NT2/D1 (cell line): Measurements from ENCODE around the gene DR1.
A peak's percentile ranks its signal among the peaks of the same experiment; 100 is the strongest.

Experiments used
- DNase-seq: peaks from one replicate; pipeline ENCODE4 v3.0.0-alpha.2; 2011; ENCODE audit warnings: low read depth, low spot score
- H3K27me3 ChIP-seq: 2 replicates; pipeline ENCODE4 v1.6.0; 2011; ENCODE audit warnings: mild to moderate bottlenecking; ENCODE audit not compliant: insufficient read length, insufficient read depth
- H3K36me3 ChIP-seq: 2 replicates; pipeline ENCODE4 v1.6.1; 2011; ENCODE audit warnings: mild to moderate bottlenecking, low read length, mixed read lengths; ENCODE audit not compliant: insufficient read depth, insufficient read length
- H3K4me1 ChIP-seq: 2 replicates; pipeline ENCODE4 v1.5.1; 2011; ENCODE audit not compliant: insufficient read depth, insufficient read length
- H3K4me3 ChIP-seq: 2 replicates; pipeline ENCODE4 v1.5.1; 2011; ENCODE audit warnings: low read depth; ENCODE audit not compliant: insufficient read length
- H3K9ac ChIP-seq: 2 replicates; pipeline ENCODE4 v1.6.0; 2011; ENCODE audit warnings: low read depth; ENCODE audit not compliant: insufficient read length
- H3K9me3 ChIP-seq: 2 replicates; pipeline ENCODE4 v1.5.1; 2011; ENCODE audit warnings: mild to moderate bottlenecking, low read length; ENCODE audit not compliant: insufficient read depth
- SUZ12 ChIP-seq: IDR thresholded peaks from 2 replicates; pipeline ENCODE4 v1.6.1; 2011; ENCODE audit not compliant: insufficient read length, insufficient read depth; ENCODE audit errors: extremely low read depth
- YY1 ChIP-seq: IDR thresholded peaks from 2 replicates; pipeline ENCODE4 v1.6.1; 2011; ENCODE audit not compliant: insufficient read length, insufficient read depth
- ZNF274 ChIP-seq: IDR thresholded peaks from 2 replicates; pipeline ENCODE4 v1.6.1; 2011; ENCODE audit warnings: mild to moderate bottlenecking, low read depth, low read length

DR1 gene

DNA sequence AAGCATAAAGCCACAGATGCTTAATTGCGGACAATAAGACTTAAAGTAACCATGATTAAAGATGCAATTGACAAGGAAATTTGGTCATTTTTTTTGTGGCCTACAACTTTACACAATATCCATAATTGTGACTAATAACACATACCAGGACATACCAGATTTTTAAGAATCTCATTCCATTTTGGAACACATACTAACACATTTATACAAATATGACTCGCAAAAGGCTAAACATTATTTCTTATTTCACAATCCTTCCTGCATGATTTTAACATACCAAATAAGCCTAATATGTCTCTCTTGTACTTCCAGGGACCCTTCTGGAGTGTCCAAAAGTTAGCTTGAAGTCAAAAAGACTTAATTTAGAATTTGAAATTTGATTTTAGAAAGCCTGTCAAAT lies 48.8 kb downstream of the DR1 start:
- Histone ChIP-seq H3K27me3 (no peaks in the 10 kb centered on the region), H3K4me1 (no peaks in the 10 kb centered on the region), H3K4me3 (no peak overlapping the region), H3K9me3 (peaks cover 15% of the 10 kb centered on the region), H3K36me3 (no peaks in the 10 kb centered on the region), H3K9ac (no peak overlapping the region)
- no peak for DNase-seq
- TF ChIP-seq YY1 (no peak), ZNF274 (no peak), SUZ12 (no peak)

DNA sequence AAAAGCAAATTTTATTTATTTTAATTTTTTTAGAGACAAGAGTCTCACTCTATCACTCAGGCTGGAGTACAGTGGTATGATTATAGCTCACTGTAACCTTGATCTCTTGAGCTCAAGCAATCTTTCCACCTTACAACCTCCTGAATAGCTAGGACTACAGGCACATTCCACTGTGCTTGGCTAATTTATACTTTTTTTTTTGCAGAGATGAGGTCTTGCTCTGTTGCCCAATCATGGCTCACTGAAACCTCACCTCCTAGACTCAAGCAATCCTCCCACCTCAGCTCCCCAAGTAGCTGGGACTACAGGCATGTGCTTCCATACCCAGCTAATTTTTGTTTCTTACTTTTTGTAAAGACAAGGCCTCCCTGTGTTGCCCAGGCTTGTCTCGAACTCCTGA lies 49.5 kb downstream of the DR1 start:
- TF ChIP-seq ZNF274, result no peak
- TF ChIP-seq YY1, result no peak
- no peak for TF ChIP-seq SUZ12
- no peaks in the 10 kb centered on the region for H3K36me3 ChIP-seq
- DNase-seq, result no peak

DNA sequence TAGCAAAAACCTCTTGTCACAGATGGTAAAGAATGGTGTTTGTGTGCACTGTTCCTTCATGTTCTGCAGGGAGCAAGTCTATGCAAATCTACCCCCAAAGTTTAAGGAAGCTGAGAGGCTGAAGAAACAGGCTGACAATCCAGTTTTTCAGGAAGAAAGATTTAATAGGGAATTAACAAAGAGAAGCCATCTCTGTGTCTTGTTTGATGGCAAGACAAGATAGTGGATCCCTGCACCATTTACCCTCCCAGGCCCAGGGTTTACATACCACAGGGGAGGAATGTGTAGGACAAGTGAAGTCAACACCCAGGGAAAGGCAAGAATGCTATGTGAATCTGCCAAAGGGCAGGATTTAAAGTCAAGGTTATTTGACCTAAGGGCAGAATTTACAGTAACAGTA lies 54.1 kb downstream of the DR1 start:
- Histone ChIP-seq H3K27me3 (no peaks in the 10 kb centered on the region), H3K36me3 (no peaks in the 10 kb centered on the region), H3K4me3 (no peak overlapping the region), H3K4me1 (no peaks in the 10 kb centered on the region), H3K9me3 (peaks cover 15% of the 10 kb centered on the region), H3K9ac (no peak overlapping the region)
- no peak for TF ChIP-seq YY1
- no peak for TF ChIP-seq ZNF274
- TF ChIP-seq SUZ12, result no peak
- DNase-seq, result peak; percentile 42

More for the DNA sequence above, 49.5 kb downstream of the DR1 start:
- Histone ChIP-seq H3K4me1 (no peaks in the 10 kb centered on the region), H3K9ac (no peak overlapping the region), H3K27me3 (no peaks in the 10 kb centered on the region), H3K9me3 (peaks cover 15% of the 10 kb centered on the region), H3K4me3 (no peak overlapping the region)

DNA sequence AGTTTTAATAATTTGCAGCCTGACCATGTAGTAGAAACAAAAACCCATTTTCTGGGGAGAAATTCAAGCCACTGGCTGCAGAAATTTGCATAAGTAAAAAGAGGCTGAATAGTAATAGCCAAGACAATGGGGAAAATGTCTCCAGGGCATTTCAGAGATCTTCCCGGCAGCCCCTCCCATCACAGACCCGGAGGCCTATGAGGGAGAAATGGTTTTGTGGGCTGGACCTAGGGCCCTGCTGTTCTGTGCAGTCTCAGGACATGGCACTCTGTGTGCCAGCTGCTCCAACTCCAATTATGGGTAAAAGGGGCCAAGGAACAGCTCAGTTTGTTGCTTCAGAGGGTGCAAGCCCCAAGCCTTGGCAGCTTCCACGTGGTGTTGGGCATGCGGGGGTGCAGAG lies 62.5 kb downstream of the DR1 start:
- TF ChIP-seq YY1 (no peak), ZNF274 (no peak), SUZ12 (no peak)
- H3K4me3 ChIP-seq, result no peak overlapping the region
- H3K9ac ChIP-seq, result no peak overlapping the region
- peaks cover 64% of the 10 kb centered on the region for H3K9me3 ChIP-seq
- no peaks in the 10 kb centered on the region for H3K36me3 ChIP-seq
- H3K4me1 ChIP-seq, result peaks cover 3% of the 10 kb centered on the region
- H3K27me3 ChIP-seq, result no peaks in the 10 kb centered on the region
- DNase-seq, result no peak

DNA sequence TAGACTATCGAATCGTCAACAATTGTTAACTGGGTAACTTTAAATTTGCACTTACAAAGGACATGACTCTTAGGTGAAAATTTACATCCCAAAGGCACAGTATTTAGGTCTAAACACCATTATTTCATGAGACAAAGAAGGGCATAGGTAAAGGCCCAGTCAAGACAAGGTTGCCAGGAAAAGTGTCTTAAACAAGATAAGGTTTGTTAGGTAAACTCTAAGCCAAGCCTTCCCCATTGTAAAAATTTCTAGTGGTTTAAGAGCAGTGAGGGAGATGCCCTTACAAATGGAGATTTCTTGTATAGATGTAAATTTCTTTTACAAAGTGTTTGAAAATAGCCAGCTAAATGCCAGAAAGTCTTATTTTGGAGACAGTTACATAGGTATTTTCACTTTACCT lies 65.3 kb downstream of the DR1 start:
- no peak overlapping the region for H3K4me3 ChIP-seq

DNA sequence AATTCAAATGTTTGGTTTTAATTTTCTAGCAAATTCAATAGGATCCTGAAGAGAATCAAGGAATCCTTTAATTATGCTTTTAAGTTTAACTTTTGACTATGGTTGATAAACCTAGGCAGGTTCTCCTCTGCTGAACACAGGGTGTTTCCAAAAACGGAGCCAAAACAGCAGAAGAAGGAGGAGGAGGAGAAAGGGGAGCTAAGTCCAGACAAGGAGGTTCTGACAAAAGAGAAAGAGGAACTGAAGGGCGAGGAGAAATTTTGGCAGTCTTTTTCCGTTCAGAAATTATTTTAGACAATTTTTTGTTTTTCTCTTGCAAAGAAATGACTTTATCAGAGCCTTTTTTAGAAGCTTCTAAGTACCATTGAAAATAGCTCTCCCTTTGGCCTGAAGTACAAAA lies 69.0 kb downstream of the DR1 start:
- no peaks in the 10 kb centered on the region for H3K36me3 ChIP-seq
- no peak for DNase-seq
- H3K4me1 ChIP-seq, result peaks cover 3% of the 10 kb centered on the region
- peaks cover 43% of the 10 kb centered on the region for H3K9me3 ChIP-seq
- no peak overlapping the region for H3K9ac ChIP-seq
- H3K27me3 ChIP-seq, result no peaks in the 10 kb centered on the region
- TF ChIP-seq YY1 (no peak), SUZ12 (no peak), ZNF274 (no peak)
- H3K4me3 ChIP-seq, result no peak overlapping the region

More for the DNA sequence above, 65.3 kb downstream of the DR1 start:
- Histone ChIP-seq H3K36me3 (no peaks in the 10 kb centered on the region), H3K27me3 (no peaks in the 10 kb centered on the region), H3K4me1 (peaks cover 3% of the 10 kb centered on the region), H3K9me3 (peaks cover 72% of the 10 kb centered on the region), H3K9ac (no peak overlapping the region)
- TF ChIP-seq ZNF274 (no peak), YY1 (no peak), SUZ12 (no peak)
- peak; percentile 86 for DNase-seq

DNA sequence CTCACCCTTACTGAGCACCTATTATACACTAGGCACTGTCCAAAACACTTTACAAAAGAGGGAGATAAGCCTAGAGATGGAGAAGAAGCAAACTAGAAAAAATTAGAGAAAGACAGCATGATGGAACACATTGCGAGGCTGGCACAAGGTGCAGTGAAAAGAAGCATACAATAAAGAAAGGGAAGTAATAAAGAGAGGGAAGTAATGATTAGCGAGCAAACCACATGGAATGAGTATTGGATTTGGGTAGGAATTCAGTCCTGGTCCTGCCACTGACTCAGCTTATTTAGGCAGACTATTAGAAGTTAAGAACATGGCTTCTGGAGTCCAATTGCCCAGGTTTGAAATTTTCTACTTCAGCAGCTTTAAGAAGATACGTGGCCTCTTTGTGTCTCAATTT lies 69.6 kb downstream of the DR1 start:
- H3K4me1 ChIP-seq, result peaks cover 3% of the 10 kb centered on the region
- peaks cover 37% of the 10 kb centered on the region for H3K9me3 ChIP-seq
- TF ChIP-seq SUZ12 (no peak), ZNF274 (no peak), YY1 (no peak)
- H3K9ac ChIP-seq, result no peak overlapping the region
- H3K27me3 ChIP-seq, result no peaks in the 10 kb centered on the region
- no peak overlapping the region for H3K4me3 ChIP-seq
- DNase-seq, result no peak
- no peaks in the 10 kb centered on the region for H3K36me3 ChIP-seq

DNA sequence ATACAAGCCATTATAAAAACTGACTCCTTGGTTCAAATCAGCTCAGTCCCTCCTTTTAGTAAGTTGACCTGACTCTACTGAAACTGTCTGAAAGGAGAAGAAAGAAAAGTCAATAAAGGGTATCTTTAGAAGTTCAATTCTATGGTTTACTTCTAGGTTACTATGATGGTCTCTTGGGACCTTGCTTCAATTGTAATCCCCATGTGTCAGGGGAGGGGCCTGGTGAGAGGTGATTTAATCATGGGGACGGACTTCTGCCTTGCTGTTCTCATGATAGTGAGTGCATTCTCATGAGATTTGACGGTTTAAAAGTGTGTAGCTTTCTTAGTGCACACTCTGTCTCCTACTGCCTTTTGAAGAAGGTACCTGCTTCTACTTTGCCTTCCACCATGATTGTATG lies 70.5 kb downstream of the DR1 start:
- no peak overlapping the region for H3K4me3 ChIP-seq
- no peak overlapping the region for H3K9ac ChIP-seq
- DNase-seq, result no peak
- H3K9me3 ChIP-seq, result peaks cover 28% of the 10 kb centered on the region
- no peaks in the 10 kb centered on the region for H3K36me3 ChIP-seq
- TF ChIP-seq YY1 (no peak), ZNF274 (no peak), SUZ12 (no peak)
- no peaks in the 10 kb centered on the region for H3K27me3 ChIP-seq
- H3K4me1 ChIP-seq, result peaks cover 3% of the 10 kb centered on the region
